HepG2 (cell line): ENCODE measurements around the gene CAMTA1. TPM values are rescaled to one million over a fixed set of nuclear protein-coding genes. Genes with fewer than 3 reads are reported as not detected.

Source experiments
- ATAC-seq: fragments of 200-7000 bp; cut with Tn5 transposase; 3 replicates; pipeline ENCODE4 v1.9.1; 2020; ENCODE audit warnings: mild to moderate bottlenecking, moderate library complexity
- BruUV-seq: library from RNA; stranded (reverse); fragments of 400-500 nt; replicated peaks from 2 replicates; lab custom pipeline; 2021; lab: Mats Ljungman, UMichigan
- CTCF ChIA-PET: fragments of 300-600 bp; formaldehyde crosslinking; extraction: SDS; loops from one replicate; lab custom pipeline; 2021; ENCODE audit warnings: low total read pairs, inconsistent platforms, low intra/inter-chr PET ratio; lab: Yijun Ruan, JAX
- POLR2A ChIA-PET: fragments of 350-600 bp; sonication (Branson Sonifier 250); formaldehyde crosslinking; loops from one replicate; lab custom pipeline; 2020; ENCODE audit warnings: antibody characterized with exemption, inconsistent platforms; lab: Yijun Ruan, JAX
- DNase-seq: peaks from one replicate; pipeline ENCODE4 v3.0.0-alpha.2; 2015; ENCODE audit warnings: low spot score
- FAIRE-seq: peaks from 3 replicates; lab custom pipeline; 2011; peaks lifted over from hg19 to GRCh38; lab: Jason Lieb, UNC
- H2AFZ ChIP-seq: one replicate; pipeline ENCODE4 v1.6.1; 2011; ENCODE audit warnings: low read length, inconsistent platforms
- H3K27ac ChIP-seq: fragments of 300-600 bp; 3 replicates; pipeline ENCODE4 v1.8.0; 2011; ENCODE audit warnings: mixed run types, mild to moderate bottlenecking, mixed read lengths, low read length, inconsistent platforms; ENCODE audit not compliant: insufficient read depth; ENCODE audit errors: extremely low read length
- H3K27me3 ChIP-seq, 2 experiments: fragments of 200-600 bp in 1 of 2; 2 replicates in 1 of 2; 3 replicates in 1 of 2; pipeline versions ENCODE4 v1.6.0 to v1.8.0; 2011; ENCODE audit warnings: low read length in 2 of 2, mild to moderate bottlenecking in 2 of 2, moderate library complexity in 2 of 2, inconsistent platforms in 1 of 2; ENCODE audit not compliant: insufficient read depth in 2 of 2, control insufficient read depth in 1 of 2
- H3K36me3 ChIP-seq, 2 experiments: fragments of 200-600 bp in 1 of 2; replicated peaks in 1 of 2; 2 replicates in 1 of 2; 3 replicates in 1 of 2; pipeline versions ENCODE4 v1.5.1 to v1.8.0; 2011; ENCODE audit warnings: low read length in 2 of 2, inconsistent platforms in 1 of 2; ENCODE audit not compliant: insufficient read depth in 2 of 2, control insufficient read depth in 1 of 2
- H3K4me1 ChIP-seq: 2 replicates; pipeline ENCODE4 v1.5.1; 2012; ENCODE audit warnings: low read length, inconsistent platforms; ENCODE audit not compliant: insufficient read depth
- H3K4me2 ChIP-seq: 2 replicates; pipeline ENCODE4 v1.6.0; 2011; ENCODE audit warnings: low read depth, low read length, inconsistent platforms
- H3K4me3 ChIP-seq, 3 experiments: fragments of 200-600 bp in 1 of 3; sonication (generic), shearing (Covaris generic) in 1 of 3; replicated peaks in 1 of 3; 2 replicates each; pipeline ENCODE4 v1.5.1; 2011 to 2016; ENCODE audit warnings: low read length in 3 of 3, inconsistent platforms in 2 of 3, low read depth in 2 of 3, mild to moderate bottlenecking in 2 of 3, control low read depth in 1 of 3, mixed read lengths in 1 of 3; ENCODE audit not compliant: insufficient read depth in 1 of 3
- H3K79me2 ChIP-seq: one replicate; pipeline ENCODE4 v1.6.1; 2011; ENCODE audit warnings: low read length, inconsistent platforms; ENCODE audit not compliant: insufficient read depth
- H3K9ac ChIP-seq: 2 replicates; pipeline ENCODE4 v1.6.0; 2011; ENCODE audit warnings: mild to moderate bottlenecking, low read depth, low read length, inconsistent platforms; ENCODE audit not compliant: insufficient read depth
- H3K9me3 ChIP-seq: 2 replicates; pipeline ENCODE4 v1.5.1; 2012; ENCODE audit warnings: mild to moderate bottlenecking, low read length
- H4K20me1 ChIP-seq: 2 replicates; pipeline ENCODE4 v1.6.0; 2011; ENCODE audit warnings: inconsistent platforms, mild to moderate bottlenecking, low read length, moderate library complexity; ENCODE audit not compliant: insufficient read depth
- MAF1 ChIP-seq: sonication (generic); formaldehyde crosslinking; IDR thresholded peaks from 2 replicates; pipeline ENCODE4 v1.5.0; 2020; ENCODE audit warnings: missing genetic modification reagents, borderline replicate concordance
- MIER2 ChIP-seq: IDR thresholded peaks from 2 replicates; pipeline ENCODE4 v1.6.1; 2016; ENCODE audit warnings: missing biosample characterization, missing genetic modification reagents
- NAIF1 ChIP-seq: sonication (generic); formaldehyde crosslinking; IDR thresholded peaks from 2 replicates; pipeline ENCODE4 v1.5.0; 2020; ENCODE audit warnings: mild to moderate bottlenecking, missing genetic modification reagents, borderline replicate concordance
- NFE2L1 ChIP-seq: sonication (generic); formaldehyde crosslinking; IDR thresholded peaks from 2 replicates; pipeline ENCODE4 v1.4.0; 2020; ENCODE audit warnings: missing genetic modification reagents, mild to moderate bottlenecking, borderline replicate concordance
- PLSCR1 ChIP-seq: sonication (generic); formaldehyde crosslinking; IDR thresholded peaks from 2 replicates; pipeline ENCODE4 v1.5.0; 2020; ENCODE audit warnings: missing genetic modification reagents, mild to moderate bottlenecking, borderline replicate concordance
- REST ChIP-seq, 2 experiments: IDR thresholded peaks; 2 replicates each; pipeline ENCODE4 v1.6.1; 2011 to 2012; ENCODE audit warnings: low read length in 2 of 2, borderline replicate concordance in 1 of 2, low read depth in 1 of 2, mild to moderate bottlenecking in 1 of 2, moderate library complexity in 1 of 2
- RORA ChIP-seq: sonication (generic); formaldehyde crosslinking; IDR thresholded peaks from 2 replicates; pipeline ENCODE4 v1.5.0; 2020; ENCODE audit warnings: mild to moderate bottlenecking, missing genetic modification reagents, moderate library complexity
- SPEN ChIP-seq: sonication (generic); formaldehyde crosslinking; IDR thresholded peaks from 2 replicates; pipeline ENCODE4 v1.5.1; 2020; ENCODE audit warnings: low read depth, mild to moderate bottlenecking, missing genetic modification reagents
- YY1 ChIP-seq: IDR thresholded peaks from 2 replicates; pipeline ENCODE4 v1.6.1; 2011; ENCODE audit warnings: low read length, low read depth, moderate library complexity, mild to moderate bottlenecking; ENCODE audit not compliant: insufficient read depth, insufficient replicate concordance
- ZC3H13 ChIP-seq: sonication (generic); formaldehyde crosslinking; IDR thresholded peaks from 2 replicates; pipeline ENCODE4 v1.8.1; 2023; ENCODE audit warnings: mild to moderate bottlenecking, missing genetic modification reagents, moderate library complexity
- ZNF34 ChIP-seq: sonication (generic); formaldehyde crosslinking; IDR thresholded peaks from 2 replicates; pipeline ENCODE4 v1.4.0; 2020; ENCODE audit warnings: mild to moderate bottlenecking, missing genetic modification reagents, borderline replicate concordance
- WGBS: methylation state at CpG from one replicate; pipeline ENCODE4 v1.1.6; 2017; ENCODE audit warnings: low lambda C conversion rate; 5-methylcytosine and 5-hydroxymethylcytosine counted together
- in situ Hi-C: cut with HindIII; loops from 2 replicates; pipeline ENCODE4 v1.10.0; 2017; ENCODE audit warnings: low pct_unique_long_range_greater_than_20kb; ENCODE audit not compliant: extremely low pct_ligation_motif_present
- intact Hi-C: fragments of 100-400 bp; cut with micrococcal nuclease; formaldehyde crosslinking; loops from one replicate; pipeline ENCODE4 v1.10.0; 2022; ENCODE audit not compliant: unreplicated experiment
- polyA plus RNA-seq, 8 experiments: library from polyadenylated mRNA; depleted of rRNA in 3 of 8; stranded (reverse) in 7 of 8; unstranded in 1 of 8; fragments of >200 nt; fragmentation: Illumina TruSeq in 4 of 8; extraction: Trizol in 4 of 8; gene quantifications; 2 replicates each; pipeline versions ENCODE4 v1.2.1 to v1.2.3, GENCODE V29; 2011 to 2016; ENCODE audit warnings: low read depth in 4 of 8, missing spikeins in 1 of 8, mixed read lengths in 1 of 8; ENCODE audit not compliant: insufficient read depth in 1 of 8
- total RNA-seq, 5 experiments: library from RNA; depleted of rRNA; stranded (reverse); fragments of >200 nt; fragmentation: Illumina TruSeq; extraction: Trizol; gene quantifications; 2 replicates each; pipeline ENCODE4 v1.2.3, GENCODE V29; 2016; ENCODE audit warnings: low read depth in 1 of 5

The CAMTA1 gene
- total and polyA plus RNA-seq, 2 of the 13 experiments (the other 11 are each of a cell fraction or from before 2014, with no cell fraction given): 25.0 to 36.4 TPM

- Histone ChIP-seq H3K4me3 (no peak overlapping the region), H4K20me1 (peaks cover 5% of the 10 kb centered on the region; the same call in 1 of the 2 replicates), H3K9ac (no peak overlapping the region), H3K79me2 (no peaks in the 10 kb centered on the region), H3K4me1 (no peaks in the 10 kb centered on the region), H3K9me3 (no peaks in the 10 kb centered on the region), H3K27ac (no peak overlapping the region), H3K36me3 (no peaks in the 10 kb centered on the region), H3K27me3 (peaks cover 1 to 47% of the 10 kb centered on the region in 2 experiments; a peak in 3 of 5 replicates), H2AFZ (no peak overlapping the region), H3K4me2 (no peak overlapping the region)
- no peak for TF ChIP-seq PLSCR1 (CRISPR knock-in tag)
- no peak for TF ChIP-seq ZC3H13 (CRISPR knock-in tag)
- no peak for TF ChIP-seq NFE2L1
- no peak for TF ChIP-seq NAIF1 (CRISPR knock-in tag)
- TF ChIP-seq RORA (CRISPR knock-in tag): no peak
- TF ChIP-seq YY1: no peak
- no peak for TF ChIP-seq ZNF34
- no peak for TF ChIP-seq MAF1
- ATAC-seq (no peak), FAIRE-seq (no peak), DNase-seq (no peak)
- intact Hi-C loops: no loop called here
- CTCF ChIA-PET: no interaction called here
- WGBS: 20% methylated on average over 1 of the region's 1 CpG
- POLR2A ChIA-PET: no interaction called here
- no TSS peak for BruUV-seq
- in situ Hi-C loops: no loop called here
Observed at GRCh38 chr1:7045897-7046296, 260.6 kb downstream of the CAMTA1 start.

GRCh38 chr1:7046314-7046713 lies 261.1 kb downstream of the CAMTA1 start:
- TF ChIP-seq MIER2 (peak; percentile 88), SPEN (CRISPR knock-in tag) (no peak), REST (IDR thresholded peaks at IDR 0.05; ENCODE audit: borderline replicate concordance in 1 of 2, low read depth in 1 of 2, low read length in 2 of 2) (peak; percentile 60 to 90)
- Histone ChIP-seq H4K20me1 (peaks cover 5% of the 10 kb centered on the region; the same call in 1 of the 2 replicates), H3K9ac (no peak overlapping the region), H3K4me1 (no peaks in the 10 kb centered on the region), H3K27me3 (peaks cover 1 to 51% of the 10 kb centered on the region in 2 experiments; a peak in 3 of 5 replicates), H2AFZ (no peak overlapping the region), H3K79me2 (no peaks in the 10 kb centered on the region), H3K27ac (no peak overlapping the region), H3K9me3 (no peaks in the 10 kb centered on the region), H3K4me2 (no peak overlapping the region), H3K4me3 (no peak overlapping the region), H3K36me3 (no peaks in the 10 kb centered on the region)
- ATAC-seq (no peak), FAIRE-seq (no peak), DNase-seq (no peak)
- 4% methylated on average over 4 of the region's 4 CpGs for WGBS
- BruUV-seq: no TSS peak
- CTCF ChIA-PET: no interaction called here
- POLR2A ChIA-PET: no interaction called here
- intact Hi-C loops: no loop called here
- in situ Hi-C loops: no loop called here
